Measurements from ENCODE around the gene ELOVL1. TPM values are rescaled to one million over a fixed set of nuclear protein-coding genes. Genes with fewer than 3 reads are reported as not detected.
A peak's percentile ranks its signal among the peaks of the same experiment; 100 is the strongest.

Gene ELOVL1
- total RNA-seq, 1 experiment from 2014 or later, result 91.3 TPM

DNA sequence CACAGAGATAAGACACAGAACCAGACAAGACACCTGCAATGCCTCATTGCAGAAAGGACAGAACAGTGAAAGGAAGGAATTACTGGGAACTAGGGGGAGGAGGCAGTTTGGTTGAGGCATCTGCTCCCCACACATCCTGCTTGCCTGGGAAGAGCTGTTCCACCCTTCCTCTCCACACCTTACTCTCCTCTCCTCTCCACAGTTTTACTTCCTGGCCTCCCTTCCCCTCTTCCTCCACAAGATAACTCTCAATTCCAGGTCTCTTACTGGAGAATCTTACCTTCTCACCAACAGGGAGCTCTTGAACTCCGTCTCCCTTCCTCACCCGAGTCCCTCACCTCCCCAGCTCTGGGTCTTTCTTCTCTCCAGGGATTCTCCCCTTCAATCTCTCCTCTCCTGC is 2.1 kb downstream of the ELOVL1 start:
- POLR2A ChIA-PET, result no interaction called here
- intact Hi-C loops (cut with micrococcal nuclease), result no loop called here
- no peak overlapping the region for H2AFZ ChIP-seq (ENCODE audit: low read depth, low read length, poor library complexity, severe bottlenecking)
- peaks cover 3% of the 10 kb centered on the region; the same call in 1 of the 2 replicates for H4K20me1 ChIP-seq (ENCODE audit: insufficient read depth)
- H3K27ac ChIP-seq (ENCODE audit: low read depth, low read length), result peak overlapping the region; percentile 98
- ATAC-seq, result no peak
- no TSS peak for BruUV-seq (replicated peaks)
- H3K4me1 ChIP-seq (ENCODE audit: control insufficient read depth in 1 of 2, insufficient read depth in 2 of 2, low read length in 2 of 2), result peaks cover 12 to 81% of the 10 kb centered on the region in 2 experiments
- no peak for DNase-seq (ENCODE audit: low read depth, low spot score)
- no peaks in the 10 kb centered on the region for H3K27me3 ChIP-seq (ENCODE audit: insufficient read depth, low read length)
- no peaks in the 10 kb centered on the region for H3K9me3 ChIP-seq (ENCODE audit: control insufficient read depth in 1 of 2, insufficient read depth in 1 of 2, low read depth in 1 of 2, low read length in 2 of 2)
- peak overlapping the region; percentile 94 for H3K4me2 ChIP-seq (ENCODE audit: low read length)
- peak overlapping the region; percentile 75 to 98 for H3K4me3 ChIP-seq (replicated peaks in 1 of 2; ENCODE audit: low read depth in 1 of 2, low read length in 2 of 2)
- peaks cover 22 to 34% of the 10 kb centered on the region in 2 experiments for H3K36me3 ChIP-seq (ENCODE audit: control insufficient read depth in 1 of 2, insufficient read depth in 2 of 2, low read length in 2 of 2)
- TF ChIP-seq CEBPB (IDR thresholded peaks at IDR 0.05; ENCODE audit: low read depth) (no peak), EGR1 (IDR thresholded peaks at IDR 0.05; ENCODE audit: low read depth) (no peak), CBX3 (IDR thresholded peaks at IDR 0.05; ENCODE audit: low read depth) (no peak), ELF1 (IDR thresholded peaks at IDR 0.05; ENCODE audit: borderline replicate concordance, low read depth) (no peak), SRF (IDR thresholded peaks at IDR 0.05; ENCODE audit: low read depth) (no peak), YY1 (IDR thresholded peaks at IDR 0.05; ENCODE audit: extremely low read depth, insufficient replicate concordance, low read depth, low read length) (no peak), TCF7L2 (IDR thresholded peaks at IDR 0.05; ENCODE audit: borderline replicate concordance, extremely low read depth, insufficient read depth, insufficient read length) (no peak)
- TF ChIP-seq, protein P1, sequence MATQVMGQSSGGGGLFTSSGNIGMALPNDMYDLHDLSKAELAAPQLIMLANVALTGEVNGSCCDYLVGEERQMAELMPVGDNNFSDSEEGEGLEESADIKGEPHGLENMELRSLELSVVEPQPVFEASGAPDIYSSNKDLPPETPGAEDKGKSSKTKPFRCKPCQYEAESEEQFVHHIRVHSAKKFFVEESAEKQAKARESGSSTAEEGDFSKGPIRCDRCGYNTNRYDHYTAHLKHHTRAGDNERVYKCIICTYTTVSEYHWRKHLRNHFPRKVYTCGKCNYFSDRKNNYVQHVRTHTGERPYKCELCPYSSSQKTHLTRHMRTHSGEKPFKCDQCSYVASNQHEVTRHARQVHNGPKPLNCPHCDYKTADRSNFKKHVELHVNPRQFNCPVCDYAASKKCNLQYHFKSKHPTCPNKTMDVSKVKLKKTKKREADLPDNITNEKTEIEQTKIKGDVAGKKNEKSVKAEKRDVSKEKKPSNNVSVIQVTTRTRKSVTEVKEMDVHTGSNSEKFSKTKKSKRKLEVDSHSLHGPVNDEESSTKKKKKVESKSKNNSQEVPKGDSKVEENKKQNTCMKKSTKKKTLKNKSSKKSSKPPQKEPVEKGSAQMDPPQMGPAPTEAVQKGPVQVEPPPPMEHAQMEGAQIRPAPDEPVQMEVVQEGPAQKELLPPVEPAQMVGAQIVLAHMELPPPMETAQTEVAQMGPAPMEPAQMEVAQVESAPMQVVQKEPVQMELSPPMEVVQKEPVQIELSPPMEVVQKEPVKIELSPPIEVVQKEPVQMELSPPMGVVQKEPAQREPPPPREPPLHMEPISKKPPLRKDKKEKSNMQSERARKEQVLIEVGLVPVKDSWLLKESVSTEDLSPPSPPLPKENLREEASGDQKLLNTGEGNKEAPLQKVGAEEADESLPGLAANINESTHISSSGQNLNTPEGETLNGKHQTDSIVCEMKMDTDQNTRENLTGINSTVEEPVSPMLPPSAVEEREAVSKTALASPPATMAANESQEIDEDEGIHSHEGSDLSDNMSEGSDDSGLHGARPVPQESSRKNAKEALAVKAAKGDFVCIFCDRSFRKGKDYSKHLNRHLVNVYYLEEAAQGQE (IDR thresholded peaks at IDR 0.05; ENCODE audit: low read depth), result no peak
- RAD21 ChIA-PET (ENCODE audit: low non-redundant PET in 1 of 2, low total read pairs in 2 of 2, uncharacterized antibody in 2 of 2, unreplicated experiment in 2 of 2), result no interaction called here
- CTCF ChIA-PET, result no interaction called here
- no peaks in the 10 kb centered on the region for H3K9me2 ChIP-seq (ENCODE audit: insufficient read depth)
- peaks cover 65% of the 10 kb centered on the region for H3K79me2 ChIP-seq (ENCODE audit: insufficient read depth, low read length)
- H3K9ac ChIP-seq (ENCODE audit: low read length), result peak overlapping the region; percentile 98
